OCI-LY1 (cell line): ENCODE results near the gene FBXL14.

Experiments
- H2AFZ ChIP-seq: fragments of 200-600 bp; sonication (generic), shearing (Covaris generic); 2 replicates; pipeline ENCODE4 v1.6.0; 2014; ENCODE audit warnings: antibody characterized with exemption, mild to moderate bottlenecking, low read length
- H3F3A ChIP-seq: fragments of 200-600 bp; sonication (generic), shearing (Covaris generic); 2 replicates; pipeline ENCODE4 v1.6.0; 2014; ENCODE audit warnings: mild to moderate bottlenecking, antibody characterized with exemption, low read length, moderate library complexity; ENCODE audit not compliant: insufficient read depth
- H3K27ac ChIP-seq: fragments of 200-600 bp; sonication (generic); 2 replicates; pipeline ENCODE4 v1.5.1; 2014; ENCODE audit warnings: low read length, mixed run types, mild to moderate bottlenecking, low read depth; ENCODE audit not compliant: poor library complexity, severe bottlenecking
- H3K27me3 ChIP-seq: fragments of 200-600 bp; sonication (generic); 2 replicates; pipeline ENCODE4 v1.6.0; 2014; ENCODE audit warnings: antibody characterized with exemption, mild to moderate bottlenecking, low read length, moderate library complexity; ENCODE audit not compliant: insufficient read depth
- H3K36me3 ChIP-seq: fragments of 200-600 bp; sonication (generic); 2 replicates; pipeline ENCODE4 v1.6.1; 2014; ENCODE audit warnings: mild to moderate bottlenecking, antibody characterized with exemption, low read length, moderate library complexity, mixed read lengths; ENCODE audit not compliant: insufficient read depth
- H3K4me1 ChIP-seq: fragments of 200-600 bp; sonication (generic); 2 replicates; pipeline ENCODE4 v1.5.1; 2014; ENCODE audit warnings: mild to moderate bottlenecking, low read length, moderate library complexity; ENCODE audit not compliant: insufficient read depth, severe bottlenecking
- H3K4me2 ChIP-seq: fragments of 200-600 bp; sonication (generic), shearing (Covaris generic); 2 replicates; pipeline ENCODE4 v1.6.1; 2014; ENCODE audit warnings: low read length
- H3K4me3 ChIP-seq: fragments of 200-600 bp; sonication (generic); 2 replicates; pipeline ENCODE4 v1.5.1; 2014; ENCODE audit warnings: low read length, low read depth, mild to moderate bottlenecking, mixed read lengths; ENCODE audit not compliant: poor library complexity, severe bottlenecking
- H3K79me2 ChIP-seq: fragments of 200-600 bp; shearing (Covaris generic); 2 replicates; pipeline ENCODE4 v1.6.1; 2016; ENCODE audit warnings: mixed run types, low read length, mixed read lengths; ENCODE audit not compliant: insufficient read depth
- H3K9ac ChIP-seq: fragments of 200-600 bp; sonication (generic), shearing (Covaris generic); 2 replicates; pipeline ENCODE4 v1.6.1; 2014; ENCODE audit warnings: mild to moderate bottlenecking, low read length, mixed read lengths
- H3K9me2 ChIP-seq: fragments of 200-600 bp; sonication (generic), shearing (Covaris generic); 2 replicates; pipeline ENCODE4 v1.6.1; 2014; ENCODE audit warnings: low read depth, mild to moderate bottlenecking, low read length, mixed read lengths
- H3K9me3 ChIP-seq: fragments of 200-600 bp; shearing (Covaris generic); 2 replicates; pipeline ENCODE4 v1.6.1; 2014; ENCODE audit warnings: low read length, mixed read lengths
- H4K20me1 ChIP-seq: fragments of 200-600 bp; sonication (generic), shearing (Covaris generic); 2 replicates; pipeline ENCODE4 v1.6.0; 2016; ENCODE audit warnings: mild to moderate bottlenecking, low read length; ENCODE audit not compliant: insufficient read depth
- CTCF ChIP-seq: fragments of 200-600 bp; sonication (generic), shearing (Covaris generic); IDR thresholded peaks from 2 replicates; pipeline ENCODE4 v1.5.1; 2017; ENCODE audit warnings: mild to moderate bottlenecking, antibody characterized with exemption, low read length, moderate library complexity, mixed read lengths
- EZH2 ChIP-seq: fragments of 200-600 bp; sonication (generic), shearing (Covaris generic); IDR thresholded peaks from 2 replicates; pipeline ENCODE4 v1.8.0; 2017; ENCODE audit warnings: borderline replicate concordance, mixed run types, mild to moderate bottlenecking, antibody characterized with exemption, low read length, moderate library complexity, mixed read lengths

Gene FBXL14

GRCh38 chr12:1583421-1584078 lies 10.8 kb downstream of the FBXL14 start:
- Histone ChIP-seq H3K4me1 (peaks cover 31% of the 10 kb centered on the region), H3K79me2 (no peaks in the 10 kb centered on the region)

GRCh38 chr12:1582709-1583050 lies 11.7 kb downstream of the FBXL14 start:
- Histone ChIP-seq H3K9me3 (no peaks in the 10 kb centered on the region), H3K27ac (no peak overlapping the region), H3K27me3 (no peaks in the 10 kb centered on the region), H3K79me2 (no peaks in the 10 kb centered on the region), H3K36me3 (peaks cover 4% of the 10 kb centered on the region; the same call in 1 of the 2 replicates), H4K20me1 (no peaks in the 10 kb centered on the region; the same call in 1 of the 2 replicates), H3K9ac (no peak overlapping the region), H3F3A (no peaks in the 10 kb centered on the region), H3K9me2 (no peaks in the 10 kb centered on the region), H2AFZ (no peak overlapping the region), H3K4me3 (no peak overlapping the region), H3K4me1 (peaks cover 24% of the 10 kb centered on the region), H3K4me2 (no peak overlapping the region)
- TF ChIP-seq CTCF (no peak), EZH2 (no peak)

More at GRCh38 chr12:1583421-1584078, 10.8 kb downstream of the FBXL14 start:
- Histone ChIP-seq H3K4me2 (no peak overlapping the region; the same call in 1 of the 2 replicates), H3K9me3 (no peaks in the 10 kb centered on the region), H3K4me3 (no peak overlapping the region), H3K36me3 (peaks cover 4% of the 10 kb centered on the region; the same call in 1 of the 2 replicates), H3K27me3 (no peaks in the 10 kb centered on the region), H2AFZ (no peak overlapping the region), H3F3A (no peaks in the 10 kb centered on the region), H4K20me1 (no peaks in the 10 kb centered on the region; the same call in 1 of the 2 replicates), H3K9ac (no peak overlapping the region), H3K27ac (no peak overlapping the region), H3K9me2 (no peaks in the 10 kb centered on the region)
- TF ChIP-seq EZH2 = no peak
- TF ChIP-seq CTCF = peak; percentile 100

GRCh38 chr12:1581973-1582708 lies 12.2 kb downstream of the FBXL14 start:
- Histone ChIP-seq H3K4me2 (no peak overlapping the region), H3K36me3 (peaks cover 4% of the 10 kb centered on the region; the same call in 1 of the 2 replicates), H3F3A (no peaks in the 10 kb centered on the region), H4K20me1 (no peaks in the 10 kb centered on the region), H3K9me3 (no peaks in the 10 kb centered on the region), H3K9me2 (no peaks in the 10 kb centered on the region), H2AFZ (no peak overlapping the region), H3K9ac (no peak overlapping the region), H3K27me3 (no peaks in the 10 kb centered on the region), H3K4me3 (no peak overlapping the region), H3K27ac (no peak overlapping the region), H3K4me1 (peaks cover 24% of the 10 kb centered on the region), H3K79me2 (no peaks in the 10 kb centered on the region)
- TF ChIP-seq EZH2 = no peak
- no peak for TF ChIP-seq CTCF
